Activated T-helper 2 cell treated with anti-CD3 and anti-CD28 coated beads, Interferon-gamma antibody, Interleukin-2, Interleukin-4, amounts not matched to agents 10 μg/mL and 5 μg/mL and 100 μg/mL, durations not matched to agents 14 hours and 24 hours and 36 hours (primary cell): Measurements from ENCODE around the gene EEF2KMT. TPM values are rescaled to one million over a fixed set of nuclear protein-coding genes. Genes with fewer than 3 reads are reported as not detected.
"Not testable (repeated sequence)": the region's sequence is repeated elsewhere in the genome, so short reads cannot be mapped to it uniquely, and the experiment has no call there.

Experiments
- DNase-seq: peaks from one replicate; pipeline ENCODE4 v3.0.0; 2021; ENCODE audit warnings: low spot score
- H3K27ac Mint-ChIP-seq: one replicate; pipeline ENCODE4 v1.8.0; 2021; ENCODE audit warnings: mixed read lengths
- H3K27me3 Mint-ChIP-seq: one replicate; pipeline ENCODE4 v1.8.0; 2021; ENCODE audit warnings: low read depth, mixed read lengths
- H3K36me3 Mint-ChIP-seq: one replicate; pipeline ENCODE4 v1.8.0; 2021; ENCODE audit warnings: low read depth, mixed read lengths
- H3K4me1 Mint-ChIP-seq: one replicate; pipeline ENCODE4 v1.8.0; 2021; ENCODE audit warnings: low read depth, mixed read lengths
- H3K4me3 Mint-ChIP-seq: one replicate; pipeline ENCODE4 v1.8.0; 2021; ENCODE audit warnings: low read depth, mild to moderate bottlenecking, moderate library complexity, mixed read lengths
- H3K9me3 Mint-ChIP-seq: one replicate; pipeline ENCODE4 v1.8.0; 2021; ENCODE audit warnings: mixed read lengths
- intact Hi-C: fragments of 100-400 bp; cut with micrococcal nuclease; formaldehyde crosslinking; loops from one replicate; pipeline ENCODE4 v1.15.1; 2023
- total RNA-seq: library from RNA; stranded (reverse); gene quantifications from 2 replicates; pipeline ENCODE4 v1.2.3, GENCODE V29; 2022

EEF2KMT gene
- total RNA-seq, 1 donor from 2014 or later: 21.7 TPM

DNA sequence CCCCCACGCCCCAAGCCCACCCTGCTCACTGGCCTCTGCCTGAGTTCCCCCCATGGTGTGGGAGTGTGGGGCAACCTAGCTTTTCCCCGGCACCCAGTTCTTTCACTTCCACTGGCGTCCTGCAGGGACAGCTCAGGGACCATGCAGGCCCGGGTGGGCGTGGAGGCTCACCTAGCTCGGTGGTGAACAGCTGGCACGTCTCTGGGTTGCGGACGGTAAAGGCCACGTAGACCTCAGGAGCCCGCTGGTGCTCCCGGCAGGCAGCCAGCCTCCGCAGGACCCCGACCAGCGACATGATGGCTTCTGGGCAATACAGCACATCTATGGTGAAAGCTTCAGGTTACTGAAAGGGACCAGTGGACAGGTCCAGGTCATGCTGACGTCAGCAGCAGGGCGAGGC lies 8.7 kb downstream of the EEF2KMT start:
- H3K27me3 Mint-ChIP-seq, DNase-seq, H3K4me3 Mint-ChIP-seq, intact Hi-C loops, H3K9me3 Mint-ChIP-seq, H3K27ac Mint-ChIP-seq: not testable (repeated sequence)
- H3K4me1 Mint-ChIP-seq: peaks cover 13% of the 10 kb centered on the region
- peaks cover 39% of the 10 kb centered on the region for H3K36me3 Mint-ChIP-seq

- H3K27me3 Mint-ChIP-seq, intact Hi-C loops, H3K4me3 Mint-ChIP-seq, H3K27ac Mint-ChIP-seq, DNase-seq, H3K9me3 Mint-ChIP-seq: not testable (repeated sequence)
- peaks cover 13% of the 10 kb centered on the region for H3K4me1 Mint-ChIP-seq
- peaks cover 43% of the 10 kb centered on the region for H3K36me3 Mint-ChIP-seq
Observed at GRCh38 chr16:5088086-5088790, 9.4 kb downstream of the EEF2KMT start.

- H3K36me3 Mint-ChIP-seq: peaks cover 41% of the 10 kb centered on the region
- intact Hi-C loops: not testable (repeated sequence)
Observed at GRCh38 chr16:5085716-5086115, 11.9 kb downstream of the EEF2KMT start.

DNA sequence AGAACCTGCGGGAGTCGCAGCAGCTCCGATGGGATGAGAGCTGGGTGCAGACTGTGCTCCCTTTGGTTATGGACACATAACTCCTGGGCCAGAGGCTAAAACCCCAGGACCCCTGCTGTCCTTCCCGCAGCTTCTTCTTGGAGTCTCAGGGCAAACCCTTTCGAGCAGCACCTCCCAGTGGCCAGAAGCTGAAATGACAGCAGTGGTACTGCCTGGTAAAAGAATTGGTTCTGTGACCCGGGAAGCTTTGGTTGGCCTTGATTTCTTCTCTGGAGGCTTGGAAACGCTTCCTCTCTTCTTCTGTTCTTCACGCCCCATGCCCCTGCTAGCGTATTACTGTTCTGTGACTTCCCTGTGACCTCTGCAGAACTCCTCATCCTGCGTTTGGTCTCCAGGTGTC lies 12.8 kb downstream of the EEF2KMT start:
- H3K27me3 Mint-ChIP-seq, H3K4me3 Mint-ChIP-seq, H3K9me3 Mint-ChIP-seq, intact Hi-C loops, H3K27ac Mint-ChIP-seq, H3K4me1 Mint-ChIP-seq: not testable (repeated sequence)
- DNase-seq: peak; percentile 36
- H3K36me3 Mint-ChIP-seq: peaks cover 37% of the 10 kb centered on the region

More at GRCh38 chr16:5085716-5086115, 11.9 kb downstream of the EEF2KMT start:
- not testable (repeated sequence) for H3K4me3 Mint-ChIP-seq, H3K27me3 Mint-ChIP-seq, DNase-seq, H3K4me1 Mint-ChIP-seq, H3K9me3 Mint-ChIP-seq, H3K27ac Mint-ChIP-seq

DNA sequence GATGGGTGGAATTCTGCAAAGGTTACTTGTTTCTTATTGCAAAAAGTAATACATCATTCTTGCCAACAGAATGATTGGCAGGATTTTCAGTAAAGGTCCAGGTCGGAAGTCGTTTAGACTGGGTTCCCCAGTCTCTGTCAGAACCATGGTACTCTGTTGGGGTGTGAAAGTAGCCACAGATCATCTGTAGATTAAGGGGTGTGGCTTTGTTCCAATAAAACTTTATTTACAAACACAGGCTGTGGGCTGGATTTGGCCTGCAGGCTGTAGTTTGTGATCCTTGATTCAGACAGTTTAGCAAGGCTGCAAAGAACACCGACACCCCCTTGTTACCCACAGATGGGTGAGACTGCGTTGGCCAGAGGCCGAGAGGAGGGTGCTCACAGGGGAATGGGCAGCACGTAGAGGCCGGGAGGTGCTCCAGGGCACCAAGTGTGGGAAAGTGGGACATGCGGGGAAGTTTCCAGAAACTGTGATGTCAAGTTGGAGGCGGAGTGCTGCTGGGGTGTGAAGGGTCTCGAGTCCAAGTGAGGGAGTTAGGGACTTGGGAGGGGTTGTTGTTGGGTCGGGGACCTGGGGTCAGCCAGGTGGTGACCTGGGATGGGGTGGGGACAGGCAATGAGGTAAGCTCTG lies 13.4 kb downstream of the EEF2KMT start:
- H3K27ac Mint-ChIP-seq, intact Hi-C loops, H3K9me3 Mint-ChIP-seq, H3K27me3 Mint-ChIP-seq, DNase-seq, H3K4me3 Mint-ChIP-seq: not testable (repeated sequence)
- peaks cover 11% of the 10 kb centered on the region for H3K4me1 Mint-ChIP-seq
- H3K36me3 Mint-ChIP-seq: peaks cover 40% of the 10 kb centered on the region

- H3K4me3 Mint-ChIP-seq, H3K27me3 Mint-ChIP-seq, H3K27ac Mint-ChIP-seq, H3K9me3 Mint-ChIP-seq, intact Hi-C loops, DNase-seq: not testable (repeated sequence)
- H3K4me1 Mint-ChIP-seq: peaks cover 11% of the 10 kb centered on the region
- H3K36me3 Mint-ChIP-seq: peaks cover 40% of the 10 kb centered on the region
Observed at GRCh38 chr16:5083646-5084045, 13.9 kb downstream of the EEF2KMT start.

DNA sequence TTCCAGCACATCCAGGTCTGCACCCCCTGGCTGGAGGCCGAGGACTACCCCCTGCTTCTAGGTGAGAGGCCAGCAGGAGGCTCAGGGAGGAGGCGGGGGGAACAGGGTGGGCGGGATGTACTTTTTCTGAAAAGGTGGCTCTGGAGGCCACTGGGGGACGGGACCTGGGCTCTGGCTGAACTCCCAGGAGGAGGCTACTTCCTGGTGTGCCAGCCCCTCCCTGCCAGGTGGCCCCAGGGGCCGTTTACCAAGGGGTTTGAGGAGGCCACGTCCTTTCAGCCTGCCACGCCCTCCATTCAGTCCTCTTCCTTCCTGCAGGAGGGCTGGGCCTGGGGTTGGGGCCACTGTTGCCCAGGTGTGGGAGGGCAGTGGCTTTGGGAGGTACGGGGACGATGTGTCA lies 16.6 kb downstream of the EEF2KMT start:
- H3K36me3 Mint-ChIP-seq: peaks cover 38% of the 10 kb centered on the region
- not testable (repeated sequence) for H3K9me3 Mint-ChIP-seq

DNA sequence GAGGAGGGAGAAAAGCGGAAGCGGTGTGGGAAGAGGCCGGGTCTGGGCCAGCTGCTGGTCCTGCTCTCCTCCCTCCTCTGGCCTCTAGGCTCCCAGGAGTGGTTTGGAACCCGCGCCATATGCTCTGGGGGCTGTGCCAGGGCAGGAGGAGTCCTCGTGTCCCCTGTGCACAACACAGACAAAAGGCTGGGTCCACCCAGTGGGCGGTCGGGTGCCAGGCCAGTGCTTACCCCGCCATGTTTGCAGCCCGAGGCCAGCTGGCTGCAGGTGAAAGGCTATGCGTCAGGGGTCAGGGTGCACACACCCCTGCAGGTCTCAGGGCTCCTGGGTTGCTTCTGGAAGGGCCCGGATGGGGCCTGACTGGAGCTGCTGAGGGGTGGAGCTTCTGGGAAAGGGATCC lies 17.1 kb downstream of the EEF2KMT start:
- H3K4me1 Mint-ChIP-seq, DNase-seq: not testable (repeated sequence)

More for the DNA sequence above, 16.6 kb downstream of the EEF2KMT start:
- DNase-seq, H3K4me3 Mint-ChIP-seq, H3K27ac Mint-ChIP-seq, H3K27me3 Mint-ChIP-seq, H3K4me1 Mint-ChIP-seq, intact Hi-C loops: not testable (repeated sequence)

GRCh38 chr16:5078626-5079025 lies 19.0 kb downstream of the EEF2KMT start:
- DNase-seq: no peak
- peaks cover 1% of the 10 kb centered on the region for H3K4me1 Mint-ChIP-seq
- H3K27ac Mint-ChIP-seq: no peak overlapping the region
- H3K4me3 Mint-ChIP-seq: no peak overlapping the region
- peaks cover 30% of the 10 kb centered on the region for H3K36me3 Mint-ChIP-seq
- intact Hi-C loops: no loop called here
- no peaks in the 10 kb centered on the region for H3K27me3 Mint-ChIP-seq
- no peaks in the 10 kb centered on the region for H3K9me3 Mint-ChIP-seq

More for the DNA sequence above, 17.1 kb downstream of the EEF2KMT start:
- H3K9me3 Mint-ChIP-seq, intact Hi-C loops, H3K27me3 Mint-ChIP-seq, H3K4me3 Mint-ChIP-seq, H3K27ac Mint-ChIP-seq: not testable (repeated sequence)
- H3K36me3 Mint-ChIP-seq: peaks cover 41% of the 10 kb centered on the region

- DNase-seq: no peak
- H3K4me3 Mint-ChIP-seq: no peak overlapping the region
- H3K4me1 Mint-ChIP-seq: peaks cover 11% of the 10 kb centered on the region
- intact Hi-C loops: no loop called here
- H3K9me3 Mint-ChIP-seq: no peaks in the 10 kb centered on the region
- peaks cover 33% of the 10 kb centered on the region for H3K36me3 Mint-ChIP-seq
- no peaks in the 10 kb centered on the region for H3K27me3 Mint-ChIP-seq
- no peak overlapping the region for H3K27ac Mint-ChIP-seq
Observed at GRCh38 chr16:5077304-5077703, 20.3 kb downstream of the EEF2KMT start.

- peaks cover 19% of the 10 kb centered on the region for H3K4me1 Mint-ChIP-seq
- no peak overlapping the region for H3K4me3 Mint-ChIP-seq
- no peak for DNase-seq
- intact Hi-C loops: no loop called here
- H3K27me3 Mint-ChIP-seq: no peaks in the 10 kb centered on the region
- H3K9me3 Mint-ChIP-seq: no peaks in the 10 kb centered on the region
- no peak overlapping the region for H3K27ac Mint-ChIP-seq
- H3K36me3 Mint-ChIP-seq: peaks cover 30% of the 10 kb centered on the region
Observed at GRCh38 chr16:5075637-5076036, 22.0 kb downstream of the EEF2KMT start.

DNA sequence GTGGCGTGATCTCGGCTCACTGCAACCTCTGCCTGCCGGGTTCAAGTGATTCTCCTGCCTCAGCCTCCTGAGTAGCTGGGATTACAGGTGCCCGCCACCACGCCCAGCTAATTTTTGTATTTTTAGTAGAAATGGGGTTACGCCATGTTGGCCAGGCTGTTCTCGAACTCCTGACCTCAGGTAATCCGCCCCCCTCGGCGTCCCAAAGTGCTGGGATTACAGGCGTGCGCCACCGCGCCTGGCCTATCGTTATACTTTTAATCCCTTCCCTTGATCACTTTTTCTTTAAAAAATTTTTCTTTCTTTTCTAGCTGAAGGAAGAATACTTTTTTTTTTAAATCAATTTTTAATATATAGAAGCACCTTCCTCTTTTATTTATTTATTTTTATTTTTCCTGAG lies 23.8 kb downstream of the EEF2KMT start:
- H3K9me3 Mint-ChIP-seq, H3K4me3 Mint-ChIP-seq, H3K27me3 Mint-ChIP-seq, H3K27ac Mint-ChIP-seq, DNase-seq: not testable (repeated sequence)
- peaks cover 25% of the 10 kb centered on the region for H3K36me3 Mint-ChIP-seq
- peaks cover 17% of the 10 kb centered on the region for H3K4me1 Mint-ChIP-seq
- intact Hi-C loops: loop anchor here (5.0 kb wide), 1 partner anchor 41 kb away; the partner anchor contains the start of gene NAGPA

- peak overlapping the region; percentile 91 for H3K4me3 Mint-ChIP-seq
- H3K27ac Mint-ChIP-seq: peak overlapping the region; percentile 62
- H3K36me3 Mint-ChIP-seq: peaks cover 24% of the 10 kb centered on the region
- intact Hi-C loops: loop anchor here (5.0 kb wide), 1 partner anchor 41 kb away; the partner anchor contains the start of gene NAGPA
- no peaks in the 10 kb centered on the region for H3K27me3 Mint-ChIP-seq
- peaks cover 17% of the 10 kb centered on the region for H3K4me1 Mint-ChIP-seq
- no peaks in the 10 kb centered on the region for H3K9me3 Mint-ChIP-seq
- DNase-seq: no peak
Observed at GRCh38 chr16:5073279-5073629, 24.3 kb downstream of the EEF2KMT start.
